GM10248 (cell line): ENCODE results near the gene ACVR1C.
"Not testable (repeated sequence)": the region's sequence is repeated elsewhere in the genome, so short reads cannot be mapped to it uniquely, and the experiment has no call there.

ENCODE experiments used
- CTCF ChIA-PET: fragments of 300-600 bp; sonication (Branson Sonifier 250); formaldehyde crosslinking; extraction: SDS; loops from one replicate; lab custom pipeline; 2021; ENCODE audit warnings: antibody characterized with exemption; lab: Yijun Ruan, JAX
- POLR2A ChIA-PET: fragments of 350-650 bp; sonication (Branson Sonifier 250); formaldehyde crosslinking; extraction: SDS; loops from one replicate; lab custom pipeline; 2020; ENCODE audit warnings: antibody characterized with exemption; lab: Yijun Ruan, JAX
- DNase-seq: peaks from one replicate; pipeline ENCODE4 v3.0.0; 2012; ENCODE audit errors: extremely low spot score
- TF ChIP-seq, protein P1 (sequence below): IDR thresholded peaks from 2 replicates; pipeline ENCODE4 v1.5.1; 2012; ENCODE audit warnings: mild to moderate bottlenecking, low read depth; ENCODE audit errors: extremely low read depth, missing control alignments, control extremely low read depth

Gene ACVR1C

DNA sequence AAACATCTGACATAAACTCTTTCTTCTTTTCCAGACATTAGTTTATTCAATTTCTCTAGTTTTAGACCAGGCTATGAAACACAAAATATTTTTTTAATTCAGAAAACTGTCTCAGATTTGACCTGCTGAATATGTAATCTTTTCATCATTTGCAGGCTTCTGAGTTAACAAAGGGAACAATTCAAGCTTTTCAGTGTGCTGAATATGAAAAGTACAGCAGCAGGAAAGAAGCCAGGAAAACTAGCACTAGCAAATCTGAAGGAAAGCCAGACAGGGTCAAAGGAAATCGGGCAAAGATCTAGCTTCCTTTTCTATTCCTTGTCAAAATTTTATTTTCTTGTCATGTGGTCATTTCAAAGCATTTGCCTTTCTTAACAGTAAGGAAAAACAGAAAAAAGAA is 35.3 kb downstream of the ACVR1C start:
- DNase-seq = no peak
- ChIA-PET CTCF (interaction anchor here (0.8 to 1.1 kb wide), 4 partner anchors 12 to 288 kb away, joined by 3 to 4 read pairs (median 4); no protein-coding TSS in a partner anchor), POLR2A (no interaction called here)
- TF ChIP-seq, protein P1, sequence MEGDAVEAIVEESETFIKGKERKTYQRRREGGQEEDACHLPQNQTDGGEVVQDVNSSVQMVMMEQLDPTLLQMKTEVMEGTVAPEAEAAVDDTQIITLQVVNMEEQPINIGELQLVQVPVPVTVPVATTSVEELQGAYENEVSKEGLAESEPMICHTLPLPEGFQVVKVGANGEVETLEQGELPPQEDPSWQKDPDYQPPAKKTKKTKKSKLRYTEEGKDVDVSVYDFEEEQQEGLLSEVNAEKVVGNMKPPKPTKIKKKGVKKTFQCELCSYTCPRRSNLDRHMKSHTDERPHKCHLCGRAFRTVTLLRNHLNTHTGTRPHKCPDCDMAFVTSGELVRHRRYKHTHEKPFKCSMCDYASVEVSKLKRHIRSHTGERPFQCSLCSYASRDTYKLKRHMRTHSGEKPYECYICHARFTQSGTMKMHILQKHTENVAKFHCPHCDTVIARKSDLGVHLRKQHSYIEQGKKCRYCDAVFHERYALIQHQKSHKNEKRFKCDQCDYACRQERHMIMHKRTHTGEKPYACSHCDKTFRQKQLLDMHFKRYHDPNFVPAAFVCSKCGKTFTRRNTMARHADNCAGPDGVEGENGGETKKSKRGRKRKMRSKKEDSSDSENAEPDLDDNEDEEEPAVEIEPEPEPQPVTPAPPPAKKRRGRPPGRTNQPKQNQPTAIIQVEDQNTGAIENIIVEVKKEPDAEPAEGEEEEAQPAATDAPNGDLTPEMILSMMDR = no peak

DNA sequence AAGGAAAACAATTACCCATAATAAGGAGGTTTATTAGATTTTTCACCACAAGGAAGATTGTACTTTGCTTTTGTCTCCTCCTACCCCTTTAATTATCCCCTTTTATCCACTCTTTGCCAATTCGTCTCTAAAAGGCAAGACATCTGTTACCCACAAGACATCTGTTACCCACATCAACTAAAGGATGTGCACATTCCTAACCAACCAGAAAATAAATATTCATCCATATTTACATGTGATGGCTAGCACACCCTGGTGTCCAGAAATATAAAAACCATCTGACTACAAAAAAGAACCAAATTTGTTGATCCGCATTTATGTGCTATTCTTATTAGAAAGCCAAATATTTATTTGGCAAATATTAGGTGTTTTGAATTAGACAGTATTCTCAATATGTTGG is 35.7 kb downstream of the ACVR1C start:
- TF ChIP-seq, protein P1 = peak; percentile 26
- DNase-seq = no peak

DNA sequence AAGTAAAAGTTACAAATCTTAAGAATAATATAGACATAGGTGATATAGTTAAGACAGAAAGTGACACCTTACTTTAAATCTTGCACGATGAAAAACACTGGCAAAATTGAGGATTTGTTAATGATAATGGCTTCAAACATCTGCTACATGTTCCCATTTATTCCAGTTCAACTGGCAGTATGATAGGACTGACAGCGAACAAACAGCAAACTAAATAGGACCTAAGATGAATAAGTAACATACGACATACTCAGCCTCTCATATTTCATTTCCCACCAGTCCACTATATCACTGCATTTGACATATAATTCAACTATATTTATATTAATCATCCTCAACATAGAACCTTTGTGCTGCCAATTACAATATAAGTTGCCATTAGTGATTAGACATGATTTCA is 36.3 kb downstream of the ACVR1C start:
- DNase-seq = no peak
- ChIA-PET POLR2A (no interaction called here), CTCF (no interaction called here)
- TF ChIP-seq, protein P1 = no peak

More for the DNA sequence above, 35.7 kb downstream of the ACVR1C start:
- CTCF ChIA-PET = interaction anchor here (0.9 kb wide), 1 partner anchor 288 kb away, joined by 4 read pairs; no protein-coding TSS in a partner anchor
- POLR2A ChIA-PET = no interaction called here

DNA sequence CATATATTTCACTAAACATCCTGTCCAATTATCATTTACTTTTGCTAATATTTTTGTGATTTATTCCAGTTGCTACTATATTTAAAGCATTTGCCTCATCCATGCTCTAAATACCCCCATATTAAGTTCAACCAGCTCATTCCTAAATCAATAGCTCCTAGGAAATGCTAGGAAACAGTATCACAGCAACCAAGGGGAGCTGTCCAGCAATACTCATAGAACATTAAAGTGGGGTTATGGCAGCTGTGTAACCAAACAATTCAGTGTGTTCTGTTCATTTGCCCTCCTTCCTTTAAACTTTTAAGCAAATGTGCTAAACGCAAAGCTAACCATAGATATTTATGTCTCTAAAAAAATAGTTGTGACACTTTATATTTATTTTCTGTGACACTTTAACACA is 41.1 kb downstream of the ACVR1C start:
- no peak for DNase-seq
- ChIA-PET CTCF (interaction anchor here (1.5 kb wide), 1 partner anchor 10 kb away, joined by 5 read pairs; no protein-coding TSS in a partner anchor), POLR2A (no interaction called here)
- TF ChIP-seq, protein P1 = no peak

DNA sequence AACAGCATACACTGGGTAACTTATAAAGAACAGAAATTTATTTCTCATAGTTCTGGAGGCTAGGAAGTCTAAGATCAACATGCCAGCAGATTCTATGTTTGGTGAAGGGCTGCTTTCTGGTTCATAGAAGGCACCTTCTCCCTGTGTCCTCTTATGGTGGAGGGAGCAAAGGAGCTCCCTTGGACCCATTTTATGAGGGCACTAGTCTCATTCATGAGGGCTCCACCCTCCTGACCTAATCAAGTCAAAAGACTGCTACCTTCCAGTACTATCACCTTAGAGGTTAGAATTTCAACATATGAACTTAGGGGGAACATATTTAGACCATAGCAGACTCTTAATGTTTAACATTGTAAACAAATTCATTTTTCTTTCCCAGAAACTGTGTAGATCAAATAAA is 54.5 kb downstream of the ACVR1C start:
- ChIA-PET POLR2A (no interaction called here), CTCF (interaction anchor here (1.2 kb wide), 1 partner anchor 82 kb away, joined by 3 read pairs; no protein-coding TSS in a partner anchor)
- no peak for DNase-seq
- TF ChIP-seq, protein P1 = no peak

DNA sequence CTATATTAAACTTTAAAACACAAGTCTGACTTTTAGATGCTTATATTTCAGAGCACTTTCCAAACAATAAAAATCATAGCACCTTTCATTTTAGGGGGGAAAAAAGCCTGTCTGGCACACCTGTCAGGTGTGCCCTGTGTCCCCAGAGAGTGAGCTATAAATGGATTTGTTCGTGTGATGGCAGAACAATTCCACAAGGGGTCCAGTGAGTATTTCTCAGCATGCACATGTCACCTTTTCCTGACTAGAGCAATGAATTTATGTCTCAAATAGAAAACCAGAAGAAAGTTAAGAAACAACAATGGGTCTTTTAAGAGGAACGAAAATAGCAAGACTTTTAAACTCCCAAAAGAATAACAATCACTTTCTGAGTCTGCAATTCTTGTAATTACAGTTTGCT is 55.9 kb downstream of the ACVR1C start:
- ChIA-PET POLR2A (no interaction called here), CTCF (interaction anchor here (1.0 to 1.1 kb wide), 2 partner anchors 9 to 10 kb away, joined by 4 to 6 read pairs; no protein-coding TSS in a partner anchor)
- DNase-seq = no peak
- TF ChIP-seq, protein P1 = no peak

DNA sequence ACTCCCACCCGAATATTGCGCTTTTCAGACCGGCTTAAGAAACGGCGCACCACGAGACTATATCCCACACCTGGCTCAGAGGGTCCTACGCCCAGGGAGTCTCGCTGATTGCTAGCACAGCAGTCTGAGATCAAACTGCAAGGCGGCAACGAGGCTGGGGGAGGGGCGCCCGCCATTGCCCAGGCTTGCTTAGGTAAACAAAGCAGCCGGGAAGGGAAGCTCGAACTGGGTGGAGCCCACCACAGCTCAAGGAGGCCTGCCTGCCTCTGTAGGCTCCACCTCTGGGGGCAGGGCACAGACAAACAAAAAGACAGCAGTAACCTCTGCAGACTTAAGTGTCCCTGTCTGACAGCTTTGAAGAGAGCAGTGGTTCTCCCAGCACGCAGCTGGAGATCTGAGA is 62.0 kb downstream of the ACVR1C start:
- DNase-seq, POLR2A ChIA-PET, CTCF ChIA-PET: not testable (repeated sequence)

DNA sequence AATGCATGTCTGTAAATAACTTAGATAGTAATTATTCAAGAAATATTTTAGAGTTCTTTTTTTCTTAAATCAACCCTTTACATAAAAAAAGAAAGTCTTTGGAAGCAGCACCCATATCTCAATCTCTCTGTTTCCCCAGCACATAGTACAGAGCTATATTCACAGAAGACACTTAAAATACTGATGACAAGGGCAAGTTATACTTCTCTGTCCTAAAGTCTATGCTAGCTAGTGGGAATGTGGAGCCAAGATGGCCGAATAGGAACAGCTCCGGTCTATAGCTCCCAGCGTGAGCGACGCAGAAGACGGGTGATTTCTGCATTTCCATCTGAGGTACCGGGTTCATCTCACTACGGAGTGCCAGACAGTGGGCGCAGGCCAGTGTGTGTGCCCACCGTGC is 62.6 kb downstream of the ACVR1C start:
- POLR2A ChIA-PET, DNase-seq, CTCF ChIA-PET: not testable (repeated sequence)
